PC-3 (cell line): Measurements from ENCODE around the gene USP15.

Experiments
- CTCF ChIP-seq: fragments of 300-600 bp; sonication (generic); conservative IDR thresholded peaks from 2 replicates; pipeline ENCODE4 v1.5.1; 2017; ENCODE audit warnings: antibody characterized with exemption, low read depth, mild to moderate bottlenecking, low read length
- EZH2 ChIP-seq: fragments of 300-600 bp; sonication (generic); IDR thresholded peaks from one replicate; pipeline ENCODE4 v1.6.1; 2017; ENCODE audit warnings: antibody characterized with exemption, mild to moderate bottlenecking, low read length; ENCODE audit not compliant: unreplicated experiment
- EZH2phosphoT487 ChIP-seq: fragments of 300-600 bp; sonication (generic); IDR thresholded peaks from 2 replicates; pipeline ENCODE4 v1.6.1; 2018; ENCODE audit warnings: mild to moderate bottlenecking, antibody characterized with exemption, low read length, borderline replicate concordance

- TF ChIP-seq EZH2 (no peak), CTCF (no peak), EZH2phosphoT487 (no peak)
Measured at GRCh38 chr12:62291864-62292760, 31.9 kb downstream of the USP15 start.
